Smooth muscle cell of the brain vasculature (primary cell): ENCODE data around the gene ARHGAP30.

Experiments
- DNase-seq: peaks from one replicate; pipeline ENCODE4 v3.0.0-alpha.2; 2012; ENCODE audit warnings: low read depth, low spot score

ARHGAP30 gene

GRCh38 chr1:161013488-161014230 is 56.0 kb downstream of the ARHGAP30 start:
- DNase-seq: no peak

GRCh38 chr1:161013131-161013487 is 56.6 kb downstream of the ARHGAP30 start:
- no peak for DNase-seq

DNA sequence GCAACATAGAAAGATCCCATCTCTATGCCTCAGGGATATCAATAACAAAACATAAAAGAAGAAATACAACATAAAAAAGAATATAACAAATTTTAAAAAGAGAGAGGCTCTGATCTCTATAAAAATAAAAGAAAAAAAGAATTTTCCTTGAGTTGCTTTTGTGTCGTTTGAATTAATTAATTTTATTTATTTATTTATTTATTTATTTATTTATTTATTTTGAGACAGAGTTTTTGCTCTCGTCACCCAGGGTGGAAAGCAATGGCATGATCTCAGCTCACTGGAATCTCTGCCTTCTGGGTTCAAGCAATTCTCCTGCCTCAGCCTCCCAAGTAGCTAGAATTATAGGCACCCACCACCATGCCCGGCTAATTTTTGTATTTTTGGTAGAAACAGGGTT is 57.3 kb downstream of the ARHGAP30 start:
- DNase-seq: no peak

- DNase-seq: no peak
Measured at GRCh38 chr1:161009602-161010211, 60.0 kb downstream of the ARHGAP30 start.

- no peak for DNase-seq
Measured at GRCh38 chr1:161008869-161009510, 60.7 kb downstream of the ARHGAP30 start.

DNA sequence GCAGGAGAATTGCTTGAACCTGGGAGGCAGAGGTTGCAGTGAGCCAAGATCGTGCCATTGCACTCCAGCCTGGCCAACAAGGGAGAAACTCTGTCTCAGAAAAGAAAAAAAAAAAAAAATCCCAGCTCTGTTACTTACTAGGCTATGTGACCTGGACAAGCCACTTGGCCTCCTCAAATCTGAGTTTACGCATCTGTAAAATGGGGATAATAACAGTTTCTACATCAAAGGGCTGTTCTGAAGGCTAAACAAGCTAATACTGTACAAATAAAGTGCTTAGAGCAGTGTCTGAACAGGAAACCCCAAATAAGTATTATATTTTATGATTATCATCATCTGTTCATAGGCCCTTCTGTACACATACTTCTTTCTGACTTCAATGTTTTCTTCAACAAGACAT is 62.3 kb downstream of the ARHGAP30 start:
- no peak for DNase-seq

DNA sequence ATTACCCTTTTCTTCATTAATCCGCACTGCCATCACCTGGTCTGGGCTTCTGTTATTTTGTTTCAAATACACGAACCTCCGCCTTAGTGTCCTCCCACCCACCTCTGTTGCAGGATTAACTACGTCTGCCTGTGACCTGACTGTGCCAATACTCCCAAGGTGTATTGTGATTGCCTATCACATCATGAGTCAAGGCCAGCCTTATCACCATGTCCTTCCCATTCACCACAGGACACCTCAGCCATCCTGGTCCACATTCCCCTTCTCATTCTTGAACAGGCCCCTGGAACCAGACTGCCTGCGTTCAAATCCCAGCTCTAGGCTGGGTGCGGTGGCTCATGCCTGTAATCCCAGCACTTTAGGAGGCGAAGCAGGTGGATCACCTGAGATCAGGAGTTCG is 63.1 kb downstream of the ARHGAP30 start:
- no peak for DNase-seq

GRCh38 chr1:161001525-161001924 is 68.2 kb downstream of the ARHGAP30 start:
- DNase-seq: no peak

GRCh38 chr1:161000736-161001480 is 68.8 kb downstream of the ARHGAP30 start:
- DNase-seq: no peak

DNA sequence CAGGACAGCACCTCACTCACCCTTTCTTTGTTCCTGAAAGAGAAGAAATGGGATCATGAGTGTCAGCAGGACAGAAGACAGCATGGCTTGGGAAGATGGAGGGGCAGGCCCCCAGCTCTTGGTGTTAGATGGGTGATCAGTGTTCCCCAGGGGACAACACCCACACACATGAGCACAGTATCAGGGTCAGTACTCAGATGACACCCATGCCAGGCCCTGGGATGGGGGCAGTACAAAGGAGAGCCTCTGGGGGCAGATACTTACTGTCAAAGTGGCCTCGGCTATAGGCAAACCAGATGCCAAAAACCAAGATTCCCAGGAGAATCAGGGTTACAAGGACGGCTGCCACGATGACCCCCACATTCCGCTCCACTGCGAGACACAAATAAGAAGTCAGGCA is 70.3 kb downstream of the ARHGAP30 start:
- no peak for DNase-seq

GRCh38 chr1:160997323-160998038 is 72.2 kb downstream of the ARHGAP30 start:
- DNase-seq: no peak
